Measurements from ENCODE around the gene RTN4R.
"Not testable (repeated sequence)": the region's sequence is repeated elsewhere in the genome, so short reads cannot be mapped to it uniquely, and the experiment has no call there.

RTN4R gene

DNA sequence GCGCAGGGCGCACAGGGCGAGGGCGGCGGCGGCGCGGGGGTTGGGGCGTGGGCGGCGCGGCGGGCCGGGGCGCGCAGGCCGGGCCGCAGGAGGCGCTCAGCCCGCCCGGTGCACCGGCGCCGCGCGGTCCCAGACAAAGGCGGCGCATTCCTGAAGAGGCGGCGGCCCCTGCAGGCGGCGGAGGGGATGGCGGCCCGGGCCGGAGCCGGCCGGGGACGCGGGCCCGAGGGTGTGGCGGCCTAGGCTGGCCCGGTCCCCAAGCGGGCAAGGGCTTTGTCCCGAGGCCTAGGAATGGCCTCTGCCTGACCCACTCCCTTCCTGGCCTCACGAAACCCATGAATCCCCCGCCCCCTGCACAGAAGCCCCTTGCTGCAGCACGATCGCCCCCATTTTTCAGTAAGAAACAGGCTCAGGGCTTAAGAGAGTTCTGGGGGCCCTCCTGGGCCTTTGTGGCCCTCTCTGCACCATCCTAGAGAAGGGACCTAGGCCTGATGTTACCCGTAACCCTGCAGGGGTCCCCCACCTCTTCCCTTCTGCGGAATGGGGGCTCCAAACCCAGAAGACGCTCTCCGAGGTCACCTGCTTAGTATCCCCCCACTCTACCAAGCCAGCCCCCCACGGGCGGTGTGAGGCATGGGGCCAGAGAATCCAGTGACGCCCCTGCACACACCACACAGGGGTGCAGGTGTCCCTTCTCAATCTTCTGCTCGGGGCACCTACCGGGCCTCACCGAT lies at the start of gene RTN4R:
RTN4R (minus strand) TSS at position 40 of the 734 bp plus-strand sequence. CDS start 226 bp downstream, outside the sequence.
- DNase-seq (ENCODE audit: low spot score) = peak; percentile 43

DNA sequence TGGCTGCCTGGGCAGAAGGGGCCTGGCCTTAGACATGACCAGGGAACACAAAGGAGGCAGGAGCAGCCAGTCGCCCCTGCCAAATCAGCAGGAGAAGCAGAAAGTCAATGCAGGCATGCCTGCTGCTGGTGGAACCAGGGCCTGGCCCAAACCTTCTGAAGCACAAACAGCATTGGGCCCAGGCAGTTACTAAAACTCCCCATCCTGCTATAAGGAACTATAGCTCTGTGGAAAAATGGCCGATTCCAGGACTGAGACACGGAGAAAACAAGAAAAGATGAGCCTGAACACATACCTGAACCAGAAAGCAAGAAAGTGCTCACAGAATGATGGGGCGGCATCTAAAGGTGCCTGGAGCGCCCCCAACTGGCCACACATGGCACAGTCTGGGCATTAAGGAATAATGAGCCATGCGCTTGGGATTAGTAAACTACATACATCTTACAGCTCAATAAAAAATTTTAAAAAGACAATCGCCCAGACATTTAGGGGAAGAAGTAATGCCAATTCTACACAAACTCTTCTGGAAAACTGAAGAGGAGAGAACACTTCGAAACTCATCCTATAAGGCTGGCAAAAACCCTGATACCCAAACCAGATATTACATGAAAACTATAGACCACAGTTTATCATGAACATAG lies 49.4 kb upstream of the RTN4R start:
- peak; percentile 50 for DNase-seq (ENCODE audit: low spot score)

DNA sequence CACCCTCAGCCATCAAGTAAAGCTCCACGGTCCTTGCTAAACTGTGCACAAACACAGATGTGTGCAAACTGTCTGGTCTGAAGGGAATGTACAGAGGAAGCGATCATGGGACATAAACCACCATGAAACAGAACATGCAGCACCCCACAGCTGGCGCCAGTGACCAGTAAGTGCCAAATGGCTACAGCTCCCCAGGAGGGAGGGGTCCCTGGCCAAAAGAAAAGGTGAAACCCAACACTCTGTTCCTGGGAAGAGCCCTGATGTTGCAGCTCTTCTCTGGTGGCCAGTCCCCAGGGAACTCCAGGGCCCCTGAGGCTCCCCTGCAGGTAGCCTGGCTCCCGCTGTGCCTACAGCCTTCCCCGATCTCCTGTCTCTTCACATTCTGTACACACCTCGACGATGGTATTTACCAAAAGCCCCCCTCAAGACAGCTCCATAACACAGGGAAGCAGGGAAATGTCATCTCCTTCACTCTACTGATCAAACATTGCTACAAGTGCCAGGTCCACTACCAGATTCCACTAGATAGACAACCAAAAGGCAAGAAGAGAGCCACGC lies 48.8 kb upstream of the RTN4R start:
- DNase-seq (ENCODE audit: low spot score) = no peak

DNA sequence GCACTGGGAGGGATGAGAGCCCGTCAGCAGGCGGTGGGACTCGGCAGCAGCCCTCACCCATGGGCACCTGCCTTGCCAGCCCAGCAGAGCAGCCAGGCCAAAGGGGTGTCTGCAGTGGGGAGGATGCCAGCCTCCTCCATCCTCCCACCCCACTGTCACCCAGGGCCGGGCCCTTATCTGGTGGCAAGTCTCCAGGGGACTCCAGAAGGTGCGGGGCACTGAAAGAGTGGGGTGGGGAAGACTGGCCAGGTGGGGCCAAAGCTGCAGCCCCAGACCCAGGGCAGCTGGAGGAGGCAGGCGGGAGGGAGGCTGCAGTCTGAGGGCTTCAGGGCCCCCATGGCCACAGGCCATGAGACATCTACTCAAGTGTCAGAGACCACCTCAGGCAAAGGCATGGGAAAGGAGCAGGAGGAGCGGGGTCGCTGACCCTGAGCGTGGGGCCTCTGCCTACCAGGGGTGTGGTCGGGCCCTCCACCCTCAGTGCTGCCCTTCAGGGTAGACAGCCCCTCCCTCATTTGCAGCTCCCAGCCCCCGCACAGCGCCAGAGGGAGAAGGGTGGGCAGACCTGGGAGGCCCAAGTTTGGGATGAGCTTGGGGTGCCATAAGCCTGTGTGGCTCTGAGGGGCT lies 48.2 kb upstream of the RTN4R start:
- DNase-seq (ENCODE audit: low spot score) = no peak

DNA sequence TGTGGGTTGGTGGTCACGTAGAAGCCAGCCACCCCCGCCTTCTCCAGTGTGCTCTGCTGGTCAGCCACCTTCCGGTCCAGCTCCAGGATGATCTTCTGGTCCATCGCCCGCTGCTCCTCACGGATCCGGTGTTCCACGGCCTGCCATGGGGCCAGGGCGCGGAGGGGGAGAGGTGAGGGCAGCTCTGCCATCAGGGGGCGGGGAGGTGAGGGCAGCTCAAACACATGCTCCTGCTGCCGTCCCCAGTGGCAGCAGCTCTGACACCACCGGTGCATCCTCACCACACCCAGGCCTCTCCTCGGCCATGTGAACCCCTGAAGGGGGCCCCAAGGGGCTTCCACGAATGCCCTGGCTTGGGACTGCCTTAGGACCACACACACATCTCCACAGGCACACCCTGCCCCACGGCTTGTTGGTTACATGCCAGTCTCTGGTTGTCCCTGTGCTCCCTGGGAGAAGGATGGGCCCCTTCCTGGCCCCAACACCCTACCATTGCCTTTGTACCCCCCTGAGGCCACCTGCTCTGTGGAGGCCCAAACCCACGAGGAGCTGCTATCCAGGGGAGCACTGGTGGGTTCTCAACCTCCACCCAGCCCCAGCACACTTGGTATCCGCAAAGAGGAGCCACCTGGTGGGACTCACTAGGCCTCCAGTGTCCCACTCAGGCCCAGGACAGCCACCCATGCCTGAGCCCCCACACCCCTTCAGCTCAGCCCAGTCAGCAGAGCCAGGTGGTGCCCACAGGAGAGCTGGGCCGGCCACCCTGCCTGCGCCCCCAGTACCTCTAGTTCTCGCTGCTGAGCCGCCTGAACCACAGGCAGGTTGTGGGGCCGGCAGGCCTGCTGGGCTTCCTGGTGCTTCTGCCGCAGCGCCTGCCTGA lies 47.5 kb upstream of the RTN4R start:
- no peak for DNase-seq (ENCODE audit: low spot score)

DNA sequence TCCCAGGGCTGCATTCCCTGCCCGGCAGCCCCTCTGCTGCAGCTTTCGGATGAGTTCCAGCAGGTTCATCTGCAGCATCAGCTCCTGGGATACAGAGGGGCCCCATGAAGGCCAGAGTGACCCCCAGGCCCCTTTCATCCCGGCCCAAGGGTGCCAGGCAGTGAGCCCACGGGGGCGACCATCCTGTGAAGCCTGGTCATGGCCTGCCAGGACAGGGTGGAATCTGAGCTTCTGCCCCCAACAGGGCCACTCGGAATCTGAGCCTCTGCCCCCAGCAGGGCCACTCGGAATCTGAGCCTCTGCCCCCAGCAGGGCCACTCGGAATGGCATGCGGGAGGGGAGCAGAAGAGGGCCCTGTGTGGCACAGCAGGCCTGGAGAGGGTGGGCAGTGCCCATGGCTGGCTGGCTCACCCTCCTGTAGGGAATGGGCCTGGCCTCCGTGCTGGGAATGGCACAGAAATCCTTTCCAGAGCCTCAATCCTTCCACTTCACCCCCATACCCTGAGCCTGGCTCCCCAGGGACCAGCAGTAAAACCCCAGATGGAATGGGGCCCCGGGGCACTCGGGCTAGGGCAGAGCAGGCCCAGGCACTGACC lies 46.7 kb upstream of the RTN4R start:
- DNase-seq (ENCODE audit: low spot score) = not testable (repeated sequence)

DNA sequence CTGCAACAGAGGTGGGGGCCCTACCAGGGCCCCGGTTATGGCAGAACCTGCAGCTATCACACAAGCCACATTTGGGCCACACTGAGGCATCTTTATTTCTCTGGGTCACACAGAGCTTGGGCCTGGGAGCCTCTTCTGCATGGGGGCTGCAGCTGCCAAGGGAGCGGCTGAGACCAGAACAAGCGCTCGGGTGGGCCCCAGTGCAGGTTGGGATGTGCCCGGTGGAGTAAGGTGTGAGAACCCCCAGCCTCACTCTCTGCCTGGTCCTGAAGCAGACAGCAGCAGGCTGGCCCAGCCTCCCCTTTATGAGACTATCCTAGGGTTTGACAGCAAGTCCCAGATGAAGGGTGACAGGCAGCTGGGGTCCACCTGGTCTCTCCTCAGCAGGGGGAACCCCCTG lies 46.1 kb upstream of the RTN4R start:
- not testable (repeated sequence) for DNase-seq (ENCODE audit: low spot score)

DNA sequence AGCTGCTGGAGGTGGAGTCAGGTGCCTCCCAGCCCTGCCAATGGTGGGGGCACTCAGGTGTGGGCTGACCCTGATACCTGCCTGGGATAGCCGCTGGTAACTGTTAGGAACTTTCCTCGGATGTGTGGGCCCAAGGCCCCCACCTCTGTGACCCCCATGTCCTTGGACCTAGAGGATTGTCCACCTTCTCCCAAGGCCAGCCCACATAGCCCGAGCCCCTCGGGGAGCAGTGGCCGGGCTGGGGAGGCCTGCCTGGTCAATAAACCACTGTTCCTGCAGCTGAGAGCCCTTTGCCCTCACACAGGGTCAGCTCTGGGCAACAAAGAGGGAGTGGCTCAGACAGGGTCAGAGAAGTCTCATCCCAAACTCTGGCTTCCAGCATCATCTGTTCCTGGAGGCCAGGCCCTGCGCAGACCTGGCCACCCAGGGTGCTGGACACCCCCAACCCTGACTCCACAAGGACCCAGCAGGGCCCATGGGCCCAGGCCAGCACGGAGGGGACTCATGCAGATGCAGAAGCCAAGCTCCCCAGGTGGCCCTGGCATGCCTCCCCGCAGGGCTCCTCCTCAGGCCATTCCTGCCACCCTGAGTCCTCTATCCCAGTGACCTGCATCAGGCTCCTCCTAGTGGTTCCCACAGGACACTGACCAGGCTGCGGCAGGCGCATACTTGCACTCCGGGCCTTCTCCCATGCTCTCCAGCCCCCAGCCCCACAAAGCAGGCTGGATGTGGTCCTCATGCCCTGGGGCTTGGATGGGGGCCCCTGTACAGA lies 45.4 kb upstream of the RTN4R start:
- not testable (repeated sequence) for DNase-seq (ENCODE audit: low spot score)

DNA sequence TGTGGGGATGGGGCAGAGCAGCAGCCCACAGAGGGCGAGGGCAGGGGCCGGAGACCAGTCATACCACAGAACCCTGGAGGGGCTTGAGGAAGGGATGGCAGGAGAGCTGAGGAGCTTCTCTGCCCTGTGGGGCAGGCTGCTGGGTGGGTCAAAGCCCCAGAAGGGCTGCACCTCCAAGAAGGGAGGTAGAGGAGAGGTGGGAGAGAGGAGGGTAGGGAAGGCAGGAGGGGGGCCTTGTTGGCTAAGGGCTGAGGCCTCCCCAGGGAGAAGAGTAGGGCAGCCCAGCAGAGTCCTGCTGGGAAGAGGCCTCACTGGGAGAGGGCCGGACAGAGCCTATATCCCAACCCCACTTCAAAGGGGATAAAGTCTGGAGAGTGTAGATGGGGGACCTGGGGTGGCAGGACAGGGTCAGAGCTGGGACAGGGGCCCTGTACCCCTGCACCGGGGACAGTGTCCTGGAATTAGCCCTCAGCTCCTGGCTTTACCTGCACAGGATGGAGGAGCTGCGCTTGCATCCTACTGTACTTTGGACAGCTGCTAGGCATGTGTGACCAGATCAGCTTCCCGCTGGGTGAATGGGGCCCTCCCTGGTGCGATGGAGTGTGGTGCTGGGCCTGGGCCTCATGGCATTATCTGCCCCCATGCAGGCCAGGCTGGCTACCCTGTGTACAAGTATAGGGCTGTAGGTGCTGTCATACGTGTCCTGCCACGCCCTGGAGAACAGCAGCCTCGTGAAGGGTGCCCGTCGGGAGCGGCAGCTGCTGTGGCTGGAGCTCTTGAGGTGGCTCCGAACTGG lies 44.5 kb upstream of the RTN4R start:
- no peak for DNase-seq (ENCODE audit: low spot score)

DNA sequence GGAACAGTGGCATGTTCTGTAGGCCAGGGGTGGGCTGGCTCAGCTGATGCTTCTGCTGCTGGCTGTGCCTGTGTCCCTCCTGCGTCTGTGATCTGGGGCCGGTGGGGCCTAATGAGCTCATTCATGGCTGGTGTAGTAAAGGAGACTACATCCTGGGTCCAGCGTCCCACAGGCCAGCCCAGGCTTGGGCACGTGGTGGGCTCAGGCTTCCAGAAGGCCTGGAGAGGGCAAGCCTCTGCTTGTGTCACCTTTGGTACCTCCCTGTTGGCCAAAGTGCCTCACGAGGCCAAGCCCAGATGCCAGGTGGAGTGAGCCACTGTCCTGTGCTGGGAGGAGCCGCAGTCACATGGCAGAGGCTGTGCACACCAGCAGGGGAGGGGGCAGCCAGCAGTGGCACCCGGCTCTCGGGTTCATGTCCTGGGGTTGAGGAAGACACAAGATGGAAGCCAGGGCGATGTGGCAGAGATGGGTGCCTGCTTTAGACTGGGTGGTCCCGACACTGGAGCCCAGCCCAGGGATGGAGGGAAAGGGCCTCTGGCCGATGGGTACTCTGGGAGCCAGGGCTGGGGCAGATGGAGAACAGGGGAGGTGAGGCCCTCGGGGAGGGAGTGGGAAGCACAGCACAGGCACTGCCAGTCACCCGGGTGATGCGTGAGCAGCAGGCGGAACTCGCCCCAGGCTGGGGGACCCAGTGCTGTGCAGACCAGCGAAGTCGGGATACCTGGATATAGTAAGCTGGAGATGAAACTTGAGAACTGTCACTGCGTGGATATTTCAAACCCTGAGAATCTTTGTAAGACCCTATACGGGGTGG lies 43.3 kb upstream of the RTN4R start:
- not testable (repeated sequence) for DNase-seq (ENCODE audit: low spot score)

DNA sequence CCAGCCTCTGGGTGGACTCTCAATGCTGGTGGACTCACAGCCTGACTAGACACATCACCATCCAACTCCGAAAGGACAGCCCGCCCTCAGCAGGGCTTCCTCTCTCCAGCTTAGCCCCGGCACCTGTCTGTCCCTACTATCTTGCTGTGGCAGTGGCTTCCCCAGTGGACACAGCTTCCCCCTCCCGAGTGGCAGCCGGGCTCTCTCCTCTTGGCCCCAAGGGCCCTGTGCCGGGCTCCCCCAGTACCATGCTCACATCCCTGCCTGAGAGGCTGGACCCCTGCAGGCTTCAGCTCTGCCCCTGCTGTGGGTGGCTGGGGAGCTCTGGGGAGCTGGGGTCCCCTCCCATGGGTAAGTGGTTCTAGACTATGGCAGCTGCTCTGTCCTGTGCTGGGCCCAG lies 42.7 kb upstream of the RTN4R start:
- not testable (repeated sequence) for DNase-seq (ENCODE audit: low spot score)

DNA sequence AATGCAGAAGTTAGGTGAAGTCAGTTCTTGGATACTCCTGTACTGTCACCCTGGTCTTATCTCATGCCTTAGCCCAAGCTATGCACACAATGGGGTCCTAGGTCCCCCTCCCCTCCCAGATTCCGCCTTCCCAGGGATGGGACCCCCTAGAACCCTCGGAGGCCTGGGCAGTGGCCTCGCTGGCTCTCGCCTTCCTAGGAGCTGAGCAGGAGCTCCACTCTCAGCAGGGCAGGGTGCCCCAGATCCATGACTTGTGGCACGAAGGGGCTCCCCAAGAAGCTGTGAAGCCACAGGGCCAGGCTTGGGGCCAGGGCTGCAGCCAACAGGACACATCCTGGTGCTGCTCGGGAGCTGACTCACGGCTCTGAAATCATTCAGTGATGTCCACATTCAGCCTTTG lies 42.1 kb upstream of the RTN4R start:
- DNase-seq (ENCODE audit: low spot score) = not testable (repeated sequence)

DNA sequence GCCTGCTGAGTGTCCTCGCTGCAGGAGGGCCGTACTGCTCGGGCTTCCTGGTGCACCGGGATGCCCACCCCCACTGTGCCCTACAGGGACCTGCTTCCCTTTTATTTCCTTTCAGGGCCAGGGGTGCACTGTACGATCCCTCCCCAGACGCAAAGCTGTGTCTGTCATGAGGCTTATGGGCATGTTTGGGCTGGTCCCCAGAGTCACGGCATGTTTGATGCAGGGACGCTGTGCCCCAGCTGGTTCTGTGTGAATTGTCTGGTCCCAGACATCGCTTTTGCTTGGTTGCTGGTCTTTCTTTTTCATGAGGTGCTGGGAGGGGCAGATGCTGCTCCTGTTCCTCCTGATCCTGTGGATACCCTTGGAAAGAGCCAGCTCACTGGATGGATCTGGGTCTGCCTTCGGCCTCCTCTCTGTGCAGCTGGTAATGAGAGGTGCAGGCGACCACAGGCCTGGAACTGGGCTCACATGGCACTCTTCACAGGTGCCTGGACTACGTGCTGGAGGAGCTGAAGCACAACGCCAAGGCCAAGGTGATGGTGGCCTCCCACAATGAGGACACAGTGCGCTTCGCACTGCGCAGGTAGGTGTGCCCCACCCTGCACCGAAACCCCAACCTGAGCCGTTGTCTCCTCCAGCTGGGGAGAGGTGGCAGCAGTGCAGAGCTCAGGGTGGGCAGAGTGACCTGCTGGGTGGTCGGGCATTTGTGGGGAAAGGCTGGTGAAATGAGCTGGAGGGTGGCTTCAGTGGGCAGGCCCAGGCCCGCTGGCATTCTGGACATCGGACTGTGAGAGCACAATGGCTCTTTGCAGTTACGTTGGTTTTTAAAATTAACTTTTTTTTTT lies 40.9 kb upstream of the RTN4R start:
- DNase-seq (ENCODE audit: low spot score) = not testable (repeated sequence)

DNA sequence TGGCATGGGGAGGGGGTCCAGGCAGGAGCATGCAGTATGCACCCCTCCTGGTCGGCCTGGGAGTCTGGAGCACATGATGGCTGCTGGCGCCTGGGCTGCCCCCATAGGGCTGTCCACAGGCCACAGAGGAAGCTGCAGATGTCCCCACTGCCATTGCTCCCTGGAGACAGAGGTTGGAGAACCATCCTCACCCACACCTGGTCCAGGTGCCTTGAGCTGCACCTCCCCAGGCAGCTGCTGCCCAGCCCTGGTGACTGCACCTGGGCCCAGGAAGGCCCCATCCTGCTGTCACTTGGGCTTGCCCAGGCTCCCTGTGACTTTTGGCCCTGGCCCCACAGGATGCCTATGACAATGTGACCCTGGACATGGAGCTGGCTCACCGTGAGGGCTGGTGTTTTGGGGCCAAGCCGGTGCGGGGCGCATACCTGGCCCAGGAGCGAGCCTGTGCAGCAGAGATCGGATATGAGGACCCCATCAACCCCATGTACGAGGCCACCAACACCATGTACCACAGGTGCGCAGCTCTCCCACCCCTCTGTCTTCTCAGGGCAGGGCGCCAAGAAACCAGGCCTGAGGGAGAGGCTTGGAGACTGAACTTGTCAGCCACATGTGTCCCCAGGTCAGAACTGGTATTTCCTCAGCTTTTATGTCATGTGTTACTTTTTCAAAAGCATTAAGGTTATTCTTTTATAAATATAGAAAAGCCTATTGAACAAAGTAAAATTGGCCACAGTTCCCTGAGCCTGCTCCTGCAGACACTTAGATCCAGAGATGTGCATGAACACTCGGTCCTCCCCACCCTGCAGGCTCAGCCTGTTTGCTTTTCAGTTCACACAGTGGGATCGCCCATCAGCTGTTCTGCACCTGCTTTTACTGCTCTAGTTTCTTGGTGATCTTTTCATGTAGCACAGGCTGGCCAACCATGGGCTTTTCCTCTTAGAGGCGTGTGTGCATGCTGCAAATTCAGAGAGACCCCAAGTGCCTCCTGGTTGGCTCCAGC lies 39.6 kb upstream of the RTN4R start:
- DNase-seq (ENCODE audit: low spot score) = not testable (repeated sequence)

DNA sequence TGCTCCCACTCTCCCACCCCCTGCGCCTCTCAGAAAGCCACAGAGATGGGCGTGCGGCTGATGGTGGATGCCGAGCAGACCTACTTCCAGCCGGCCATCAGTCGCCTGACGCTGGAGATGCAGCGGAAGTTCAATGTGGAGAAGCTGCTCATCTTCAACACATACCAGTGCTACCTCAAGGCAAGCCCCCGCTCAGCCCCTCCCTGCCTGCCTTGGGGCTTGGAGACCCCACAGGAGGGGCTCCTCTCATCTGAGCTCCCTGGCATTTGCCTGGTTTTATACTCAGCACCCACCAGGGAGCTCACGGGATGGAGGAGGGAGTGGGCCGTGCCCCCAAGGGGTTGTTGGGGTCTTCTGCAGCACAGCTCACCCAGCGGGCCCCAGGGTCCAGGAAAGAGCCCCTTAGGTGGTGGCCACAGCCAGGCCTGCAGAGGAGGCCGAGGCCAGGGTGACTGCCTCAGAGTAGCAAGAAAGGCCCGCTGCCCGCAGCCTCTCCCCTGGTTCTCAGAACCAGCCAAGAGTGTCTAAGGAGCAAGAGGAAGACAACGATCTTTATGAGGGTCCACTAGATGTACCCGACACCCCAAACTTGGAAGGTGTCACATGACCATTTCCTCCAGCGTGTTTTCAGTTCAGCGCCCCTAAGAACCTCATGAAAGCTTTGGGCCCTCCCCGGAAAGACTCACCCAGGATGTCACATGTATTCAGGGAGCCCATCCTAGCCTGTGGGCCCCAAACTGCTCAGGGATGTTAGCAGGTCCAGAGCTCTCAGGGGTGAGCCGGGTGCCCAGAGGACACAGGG lies 38.7 kb upstream of the RTN4R start:
- not testable (repeated sequence) for DNase-seq (ENCODE audit: low spot score)
